GM12801 (cell line): Measurements from ENCODE around the gene HDAC11.
A peak's percentile ranks its signal among the peaks of the same experiment; 100 is the strongest.

ENCODE experiments used
- TF ChIP-seq, protein P1 (sequence below): IDR thresholded peaks from one replicate; pipeline ENCODE4 v1.5.1; 2011; ENCODE audit warnings: control low read depth; ENCODE audit not compliant: insufficient read length; ENCODE audit errors: extremely low read depth

HDAC11 gene

DNA sequence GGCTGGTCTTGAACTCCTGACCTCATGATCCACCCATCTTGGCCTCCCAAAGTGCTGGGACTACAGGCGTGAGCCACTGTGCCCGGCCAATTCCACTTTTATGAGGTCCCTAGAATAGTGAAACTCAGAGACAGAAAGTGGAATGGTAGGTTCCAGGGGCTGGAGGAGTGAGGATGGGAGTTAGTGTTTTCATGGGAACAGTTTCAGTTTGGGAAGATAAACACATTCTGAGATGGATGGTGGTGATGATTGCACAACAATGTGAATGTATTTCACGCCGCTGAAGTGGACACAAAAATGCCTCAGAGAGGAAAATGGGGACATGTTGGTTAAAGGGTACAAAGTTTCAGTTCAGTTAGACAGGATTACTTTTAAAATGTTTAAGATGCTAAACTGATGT lies 22.5 kb upstream of the HDAC11 start:
- TF ChIP-seq, protein P1, sequence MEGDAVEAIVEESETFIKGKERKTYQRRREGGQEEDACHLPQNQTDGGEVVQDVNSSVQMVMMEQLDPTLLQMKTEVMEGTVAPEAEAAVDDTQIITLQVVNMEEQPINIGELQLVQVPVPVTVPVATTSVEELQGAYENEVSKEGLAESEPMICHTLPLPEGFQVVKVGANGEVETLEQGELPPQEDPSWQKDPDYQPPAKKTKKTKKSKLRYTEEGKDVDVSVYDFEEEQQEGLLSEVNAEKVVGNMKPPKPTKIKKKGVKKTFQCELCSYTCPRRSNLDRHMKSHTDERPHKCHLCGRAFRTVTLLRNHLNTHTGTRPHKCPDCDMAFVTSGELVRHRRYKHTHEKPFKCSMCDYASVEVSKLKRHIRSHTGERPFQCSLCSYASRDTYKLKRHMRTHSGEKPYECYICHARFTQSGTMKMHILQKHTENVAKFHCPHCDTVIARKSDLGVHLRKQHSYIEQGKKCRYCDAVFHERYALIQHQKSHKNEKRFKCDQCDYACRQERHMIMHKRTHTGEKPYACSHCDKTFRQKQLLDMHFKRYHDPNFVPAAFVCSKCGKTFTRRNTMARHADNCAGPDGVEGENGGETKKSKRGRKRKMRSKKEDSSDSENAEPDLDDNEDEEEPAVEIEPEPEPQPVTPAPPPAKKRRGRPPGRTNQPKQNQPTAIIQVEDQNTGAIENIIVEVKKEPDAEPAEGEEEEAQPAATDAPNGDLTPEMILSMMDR = no peak

DNA sequence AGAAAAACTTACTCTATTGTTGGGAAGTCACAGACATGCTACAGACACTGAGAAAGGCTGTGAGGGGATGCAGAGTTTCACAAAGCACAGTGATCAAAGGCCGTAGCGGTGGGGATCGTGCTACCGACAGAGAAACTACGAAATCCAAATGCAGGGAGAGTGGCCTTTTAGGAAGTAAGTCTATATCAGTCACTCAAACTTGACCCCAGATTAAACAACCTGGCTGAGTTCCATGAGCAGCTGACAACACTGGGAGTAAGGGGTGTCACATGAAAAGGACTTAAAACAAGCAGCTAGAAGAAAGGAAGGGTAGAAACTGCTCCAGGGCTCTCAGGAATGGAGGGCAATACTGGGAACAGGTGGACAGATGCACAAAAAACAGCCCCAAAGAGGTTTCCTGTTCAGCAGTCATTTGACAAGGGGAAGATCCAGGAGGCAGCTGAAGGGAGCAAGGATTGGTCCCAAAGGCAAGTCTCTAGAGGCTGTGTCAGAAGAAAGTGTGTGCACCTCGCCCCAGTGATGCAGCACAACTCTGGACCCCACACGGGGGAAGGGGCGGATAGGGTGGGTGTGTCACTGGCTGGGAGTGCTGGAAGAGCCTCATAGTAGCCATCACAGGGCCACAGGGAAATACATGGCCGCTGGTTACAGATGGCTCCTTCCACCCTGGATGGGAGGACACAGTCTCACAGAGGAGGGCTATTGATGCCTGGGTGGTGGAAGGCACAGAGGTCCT lies 20.3 kb upstream of the HDAC11 start:
- TF ChIP-seq, protein P1 = no peak

DNA sequence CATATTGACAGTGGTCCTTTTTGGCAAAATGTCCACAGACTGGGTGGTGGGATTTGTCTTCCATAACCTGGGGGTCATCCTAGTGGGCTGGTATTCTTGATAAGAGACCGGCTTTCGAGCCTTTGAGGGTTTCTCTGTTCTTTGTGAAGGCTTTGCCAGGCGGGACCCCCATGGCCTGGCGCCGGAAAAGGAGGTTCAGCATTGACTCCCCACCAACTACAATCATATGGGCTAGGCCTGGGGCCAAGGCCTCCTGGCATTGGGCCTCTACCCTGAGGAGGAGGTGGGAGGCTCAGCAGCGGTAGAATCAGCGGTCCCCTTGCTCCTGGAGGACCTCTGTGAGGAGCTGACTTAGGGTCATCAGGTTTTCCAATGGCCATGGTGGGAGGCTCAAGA lies 19.8 kb upstream of the HDAC11 start:
- TF ChIP-seq, protein P1 = no peak

DNA sequence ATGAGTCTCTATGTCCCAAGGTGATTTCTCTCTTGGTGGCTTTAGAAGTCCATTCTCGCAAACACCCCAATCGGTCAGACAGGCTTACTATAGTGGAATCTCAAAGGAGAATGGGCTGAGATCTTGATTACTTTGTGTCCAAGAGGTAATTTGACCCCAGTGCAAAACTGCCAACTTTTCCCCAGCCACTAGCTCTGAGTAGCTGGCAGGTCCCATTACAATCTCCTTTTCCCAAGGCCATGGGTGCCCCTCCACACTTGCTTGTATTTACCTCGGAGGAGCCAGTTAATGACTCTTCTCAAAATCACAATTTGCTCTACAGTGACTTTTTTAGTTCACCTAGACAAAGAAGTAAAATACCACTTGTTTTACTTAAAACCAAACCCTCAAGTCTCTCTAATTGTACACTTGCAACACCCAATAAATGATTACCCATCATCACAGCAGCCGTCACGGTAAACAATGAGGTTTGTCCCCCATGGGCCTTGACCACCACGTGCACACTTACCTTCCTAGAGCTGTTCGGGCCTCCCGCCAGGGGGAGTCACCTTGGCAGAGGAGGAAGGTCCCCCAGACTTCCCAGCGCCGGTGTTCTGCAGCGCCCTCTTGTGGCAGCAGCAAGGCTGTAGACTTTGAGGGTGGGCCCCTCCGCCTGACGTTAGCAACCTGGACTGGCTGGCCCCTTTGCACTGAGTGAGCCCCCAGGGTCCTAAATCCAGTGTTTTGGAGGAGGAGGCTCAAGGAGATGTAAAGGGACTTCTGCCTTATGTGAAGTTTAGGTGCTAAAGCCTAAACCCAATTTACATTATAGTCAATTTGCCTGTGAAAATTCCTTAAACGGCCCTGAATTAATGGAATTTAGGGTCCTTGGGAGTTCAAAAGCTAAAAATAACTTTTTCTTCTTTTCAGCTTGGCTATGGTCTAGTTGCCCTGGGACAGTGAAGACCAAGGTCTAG lies 18.7 kb upstream of the HDAC11 start:
- TF ChIP-seq, protein P1 = peak; percentile 67

DNA sequence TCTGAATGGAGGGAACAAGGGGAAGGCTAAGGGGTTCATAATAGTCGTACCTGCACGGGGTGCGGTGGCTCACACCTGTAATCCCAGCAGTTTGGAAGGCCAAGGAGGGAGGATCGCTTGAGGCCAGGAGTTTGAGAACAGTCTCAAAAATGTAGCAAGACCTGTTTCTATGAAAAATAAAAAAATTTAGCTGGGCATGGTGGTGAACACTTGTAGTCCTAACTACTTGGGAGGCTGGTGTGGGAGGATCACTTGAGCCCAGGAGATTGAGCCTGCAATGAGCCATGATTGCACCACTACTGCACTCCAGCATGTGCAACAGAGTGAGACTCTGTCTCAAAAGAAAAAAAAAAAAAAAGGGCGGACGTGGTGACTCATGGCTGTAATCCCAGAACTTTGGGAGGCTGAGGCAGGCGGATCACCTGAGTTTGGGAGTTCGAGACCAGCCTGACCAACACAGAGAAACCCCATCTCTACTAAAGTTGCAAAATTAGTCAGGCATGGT lies 17.9 kb upstream of the HDAC11 start:
- TF ChIP-seq, protein P1 = no peak

DNA sequence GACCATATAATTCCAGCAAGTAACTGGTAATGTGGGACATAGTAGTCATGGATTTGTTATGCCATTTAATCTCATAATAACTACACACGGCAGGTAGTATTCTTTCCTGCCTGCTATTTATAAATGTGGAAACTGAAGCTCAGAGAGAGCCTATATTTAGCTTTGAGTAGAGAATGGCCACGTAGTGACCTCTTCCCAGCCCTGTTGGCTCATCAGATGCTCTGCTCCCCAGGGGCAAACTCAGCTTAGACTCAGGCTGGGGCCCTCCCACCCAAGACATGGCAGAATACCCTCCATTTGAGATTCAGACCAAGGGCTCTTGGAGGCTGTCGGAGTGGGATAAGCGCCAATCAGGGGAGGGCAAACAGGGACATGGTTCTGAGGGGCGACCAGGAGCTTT lies 17.3 kb upstream of the HDAC11 start:
- TF ChIP-seq, protein P1 = no peak

DNA sequence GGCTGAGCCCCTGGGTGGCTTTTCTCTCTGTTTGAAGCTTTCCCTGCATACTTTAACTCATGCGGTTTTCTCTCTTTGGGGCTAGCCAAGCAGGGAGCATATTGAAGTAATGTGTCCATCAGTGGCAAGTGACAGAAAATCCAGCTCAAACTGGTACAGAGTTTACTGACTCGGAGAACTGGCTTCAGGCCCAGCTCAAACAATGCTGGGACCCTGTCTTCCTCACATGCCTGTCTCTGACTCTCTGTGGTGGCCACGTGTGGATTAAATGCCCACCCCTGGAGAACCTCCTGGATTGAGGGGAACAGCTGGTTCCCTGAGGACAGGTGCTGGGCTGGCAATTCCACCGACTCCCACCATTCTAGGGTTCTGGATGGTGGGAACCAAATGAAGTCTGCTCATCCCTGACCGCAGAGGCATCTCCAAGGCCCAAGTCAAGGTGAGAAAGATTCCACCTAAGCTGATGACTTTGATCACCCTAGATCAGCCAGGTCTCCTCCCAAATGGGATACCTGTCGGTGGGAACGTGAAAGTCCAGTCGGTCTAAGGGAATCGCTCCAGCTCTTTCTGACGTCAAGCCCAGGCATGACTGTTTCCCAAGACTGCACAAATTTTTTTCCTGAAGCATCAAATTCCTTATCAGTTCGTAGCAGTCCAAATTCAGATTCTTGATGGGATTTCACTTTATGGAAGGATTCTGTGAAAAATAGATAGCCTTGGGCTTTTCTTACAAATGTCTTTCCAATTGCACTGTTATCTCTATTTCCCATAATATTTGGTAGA lies 16.3 kb upstream of the HDAC11 start:
- TF ChIP-seq, protein P1 = no peak
